ENCODE measurements around the gene TMEM259. TPM values are rescaled to one million over a fixed set of nuclear protein-coding genes. Genes with fewer than 3 reads are reported as not detected.

The TMEM259 gene
- total and polyA plus RNA-seq, 3 donors from 2014 or later: 164 to 405 (median 339) TPM

DNA sequence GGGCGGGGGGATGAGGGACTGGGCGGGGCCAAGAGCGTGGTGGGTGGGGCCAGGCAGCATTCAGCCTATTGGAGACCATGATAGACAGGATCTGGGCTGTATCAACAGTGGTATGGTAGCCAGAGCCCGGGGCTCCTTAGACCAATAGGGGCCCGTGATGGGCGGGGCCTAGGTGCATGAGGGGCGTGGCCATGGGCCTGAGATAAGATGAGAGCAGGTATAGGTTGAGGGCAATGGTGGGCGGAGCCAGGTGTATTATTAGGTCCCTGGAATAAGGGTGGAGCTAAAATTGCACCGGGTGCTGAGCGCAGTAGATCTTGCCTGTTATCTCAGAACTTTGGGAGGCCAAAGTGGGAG lies 24.3 kb upstream of the TMEM259 start:
- no peak overlapping the region for H3K27ac ChIP-seq
- H3K36me3 ChIP-seq (ENCODE audit: low read depth, missing control alignments): no peaks in the 10 kb centered on the region
- no peak for TF ChIP-seq CTCF (IDR thresholded peaks at IDR 0.05)
- no peak for TF ChIP-seq POLR2A (IDR thresholded peaks at IDR 0.05)
- no peaks in the 10 kb centered on the region for H3K9me3 ChIP-seq
- peak; percentile 94 for DNase-seq
- H3K4me3 ChIP-seq: peak overlapping the region in 1 of 2 donors; percentile 33
- WGBS, 2 donors: 69 to 74% methylated on average over 5 to 10 of the region's 10 CpGs
- intact Hi-C loops (cut with DNase I; ENCODE audit: low total_unique reads): no loop called here
- no peaks in the 10 kb centered on the region for H3K27me3 ChIP-seq
- peaks cover 14% of the 10 kb centered on the region for H3K4me1 ChIP-seq

DNA sequence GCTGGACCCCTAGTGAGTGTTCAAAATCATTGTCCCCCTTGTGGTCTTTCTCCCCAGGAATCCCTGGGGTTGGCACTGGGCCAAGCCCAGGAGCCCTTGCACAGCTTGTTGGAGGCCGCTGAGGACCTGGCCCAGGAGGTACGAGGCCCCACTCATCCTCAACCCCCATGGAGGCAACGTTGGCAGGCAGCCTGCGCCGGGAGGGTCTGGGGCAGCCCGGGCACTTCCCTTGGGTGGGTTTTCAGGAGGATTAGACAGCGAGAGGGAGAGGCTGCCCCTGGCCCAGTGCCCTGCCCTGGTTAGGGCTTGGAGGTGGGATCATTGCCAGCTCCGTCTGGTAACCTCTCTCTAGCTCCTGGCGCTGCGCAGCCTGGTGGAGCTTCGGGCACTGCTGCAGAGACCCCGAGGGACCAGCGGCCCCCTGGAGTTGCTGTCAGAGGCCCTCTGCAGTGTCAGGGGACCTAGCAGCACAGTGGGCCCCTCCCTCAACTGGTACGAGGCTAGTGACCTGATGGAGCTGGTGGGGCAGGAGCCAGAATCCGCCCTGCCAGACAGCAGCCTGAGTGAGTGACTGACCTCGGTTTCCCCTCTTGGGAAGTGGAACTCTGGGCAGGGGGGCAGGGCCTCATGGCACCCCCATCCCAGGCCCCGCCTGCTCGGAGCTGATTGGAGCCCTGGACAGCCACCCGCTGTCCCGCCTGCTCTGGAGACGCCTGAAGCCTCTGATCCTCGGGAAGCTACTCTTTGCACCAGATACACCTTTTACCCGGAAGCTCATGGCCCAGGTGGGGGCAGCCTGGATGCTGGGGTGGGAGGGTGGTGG lies 22.0 kb upstream of the TMEM259 start:
- Histone ChIP-seq H3K9me3 (no peaks in the 10 kb centered on the region), H3K27ac (no peak overlapping the region), H3K36me3 (ENCODE audit: low read depth, missing control alignments) (no peaks in the 10 kb centered on the region), H3K4me3 (no peak overlapping the region), H3K27me3 (no peaks in the 10 kb centered on the region), H3K4me1 (peaks cover 21% of the 10 kb centered on the region)
- TF ChIP-seq POLR2A (IDR thresholded peaks at IDR 0.05) (no peak), CTCF (IDR thresholded peaks at IDR 0.05) (no peak)
- WGBS, 2 donors: 77% methylated on average over 5 to 17 of the region's 23 CpGs
- intact Hi-C loops (cut with DNase I; ENCODE audit: low total_unique reads): no loop called here
- DNase-seq: no peak

DNA sequence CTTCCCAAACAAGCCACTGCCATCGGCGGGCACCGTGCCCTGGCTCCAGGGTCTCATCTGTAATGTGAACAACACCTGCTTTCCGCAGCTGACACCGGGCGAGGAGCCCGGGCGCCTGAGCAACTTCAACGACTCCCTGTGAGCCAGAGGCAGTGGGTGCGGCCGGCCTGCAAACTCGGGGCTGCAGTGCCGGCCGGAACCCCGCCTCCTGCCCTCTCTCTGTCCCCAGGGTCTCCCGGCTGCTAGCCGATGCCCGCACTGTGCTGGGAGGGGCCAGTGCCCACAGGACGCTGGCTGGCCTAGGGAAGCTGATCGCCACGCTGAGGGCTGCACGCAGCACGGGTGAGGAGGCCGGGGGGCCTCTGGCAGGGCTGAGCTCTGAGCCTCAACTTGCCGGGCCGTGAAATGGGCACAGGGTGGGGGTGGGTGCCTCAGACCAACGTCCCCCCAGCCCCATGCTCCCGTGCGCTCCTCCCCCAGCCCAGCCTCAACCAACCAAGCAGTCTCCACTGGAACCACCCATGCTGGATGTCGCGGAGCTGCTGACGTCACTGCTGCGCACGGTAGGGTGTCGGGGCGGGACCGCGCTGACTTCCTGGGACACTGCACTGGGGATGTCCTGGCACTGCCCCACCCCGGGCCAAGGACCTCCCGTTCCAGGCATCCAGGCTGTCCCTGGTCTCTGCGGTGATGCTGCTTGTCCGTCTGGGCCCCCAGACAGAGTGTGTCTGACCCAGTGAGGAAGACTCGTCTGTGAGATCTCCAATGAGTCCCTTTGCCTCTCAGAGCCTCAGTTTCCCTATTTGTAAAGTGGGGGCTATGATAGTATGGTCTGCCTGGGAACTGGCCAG lies 21.1 kb upstream of the TMEM259 start:
- DNase-seq: no peak
- H3K27me3 ChIP-seq: no peaks in the 10 kb centered on the region
- intact Hi-C loops (cut with DNase I; ENCODE audit: low total_unique reads): no loop called here
- no peak for TF ChIP-seq CTCF (IDR thresholded peaks at IDR 0.05)
- no peak for TF ChIP-seq POLR2A (IDR thresholded peaks at IDR 0.05)
- H3K4me3 ChIP-seq: no peak overlapping the region
- H3K27ac ChIP-seq: no peak overlapping the region
- 57% methylated on average over 40 of the region's 43 CpGs; no CpG with 5 or more reads in 1 of the 2 donors for WGBS, 2 donors
- H3K9me3 ChIP-seq: no peaks in the 10 kb centered on the region
- no peaks in the 10 kb centered on the region for H3K36me3 ChIP-seq (ENCODE audit: low read depth, missing control alignments)
- H3K4me1 ChIP-seq: peaks cover 21% of the 10 kb centered on the region

- peaks cover 21% of the 10 kb centered on the region for H3K4me1 ChIP-seq
- intact Hi-C loops (cut with DNase I; ENCODE audit: low total_unique reads): no loop called here
- WGBS, 2 donors: 3 to 40% methylated on average over 10 to 26 of the region's 26 CpGs
Observed at GRCh38 chr19:1041272-1041834, 20.4 kb upstream of the TMEM259 start.

More at GRCh38 chr19:1041272-1041834, 20.4 kb upstream of the TMEM259 start:
- peak overlapping the region in 1 of 2 donors; percentile 42 for H3K4me3 ChIP-seq
- no peaks in the 10 kb centered on the region for H3K36me3 ChIP-seq (ENCODE audit: low read depth, missing control alignments)
- no peak for DNase-seq
- no peaks in the 10 kb centered on the region for H3K27me3 ChIP-seq
- H3K9me3 ChIP-seq: no peaks in the 10 kb centered on the region
- no peak for TF ChIP-seq POLR2A (IDR thresholded peaks at IDR 0.05)
- TF ChIP-seq CTCF (IDR thresholded peaks at IDR 0.05): no peak
- H3K27ac ChIP-seq: no peak overlapping the region
